NOMO-1 treated with dmso at 0.1 percent for 144 hours (cell line): ENCODE data around the gene UBR2.
"Not testable (repeated sequence)": the region's sequence is repeated elsewhere in the genome, so short reads cannot be mapped to it uniquely, and the experiment has no call there.

Source experiments
- DNase-seq: peaks from one replicate; lab custom pipeline; 2025; ENCODE audit not compliant: unreplicated experiment; lab: John Stamatoyannopoulos, UW

The UBR2 gene

GRCh38 chr6:42726485-42727086 is 162.8 kb downstream of the UBR2 start:
- peak; percentile 93 for DNase-seq

- DNase-seq: no peak
Measured at GRCh38 chr6:42727087-42727611, 163.3 kb downstream of the UBR2 start.

DNA sequence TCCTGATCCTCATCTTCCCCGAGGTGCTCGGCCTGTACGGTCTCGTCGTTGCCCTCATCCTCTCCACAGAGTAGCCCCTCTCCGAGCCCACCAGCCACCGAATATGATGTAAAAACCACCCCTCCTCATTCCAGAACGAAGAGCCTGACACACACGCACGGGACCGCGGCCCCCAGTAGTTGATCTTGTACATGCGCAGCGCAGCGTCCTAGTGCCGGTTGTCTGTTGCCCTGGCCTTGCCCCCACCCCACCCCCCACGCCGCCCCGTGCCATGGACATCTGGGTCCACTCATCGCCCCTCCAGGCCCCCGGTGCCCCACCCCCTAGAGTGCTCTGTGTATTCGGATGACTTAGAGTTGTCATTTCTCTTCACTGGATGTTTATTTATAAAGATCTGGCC is 163.8 kb downstream of the UBR2 start:
- DNase-seq: no peak

- no peak for DNase-seq
Measured at GRCh38 chr6:42729731-42730130, 165.9 kb downstream of the UBR2 start.

GRCh38 chr6:42733867-42734481 is 170.1 kb downstream of the UBR2 start:
- not testable (repeated sequence) for DNase-seq

DNA sequence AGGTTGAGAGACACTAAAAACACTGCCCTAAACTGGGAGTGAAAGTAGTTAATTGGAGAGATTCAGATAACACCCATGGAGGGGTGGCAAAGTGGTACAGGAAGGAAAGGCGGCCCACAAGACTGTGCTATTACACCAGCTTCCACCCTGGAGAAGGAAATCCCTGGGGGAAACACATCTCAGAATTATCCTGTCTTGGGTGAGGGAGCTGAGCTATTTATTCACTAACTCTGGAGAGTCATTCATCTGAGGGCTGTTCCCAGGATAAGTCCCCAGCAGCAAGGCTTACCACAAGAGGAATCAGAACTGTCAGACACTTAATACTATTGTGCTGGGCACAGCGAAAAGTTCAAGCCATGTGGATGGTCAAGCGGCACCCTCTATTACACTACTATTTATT is 172.1 kb downstream of the UBR2 start:
- DNase-seq: no peak

DNA sequence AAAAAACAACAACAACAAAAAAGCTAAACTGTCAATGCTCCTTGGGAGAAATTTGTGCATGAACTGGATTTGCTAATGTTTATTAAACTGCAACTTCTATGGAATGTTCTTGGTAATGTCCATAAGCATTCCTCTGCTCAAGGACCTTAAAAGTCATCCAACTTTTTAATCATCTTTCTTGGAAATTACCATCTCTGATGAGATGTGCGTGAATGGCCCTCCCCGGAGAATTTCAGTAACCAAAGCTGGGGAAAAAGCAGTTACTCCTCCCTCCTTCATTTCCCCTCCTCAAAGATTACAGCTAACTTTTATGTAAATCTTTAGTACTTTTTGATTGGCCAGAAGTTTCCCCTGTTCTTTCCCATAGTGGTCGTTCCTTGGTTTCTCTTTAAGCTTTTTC is 176.9 kb downstream of the UBR2 start:
- no peak for DNase-seq

DNA sequence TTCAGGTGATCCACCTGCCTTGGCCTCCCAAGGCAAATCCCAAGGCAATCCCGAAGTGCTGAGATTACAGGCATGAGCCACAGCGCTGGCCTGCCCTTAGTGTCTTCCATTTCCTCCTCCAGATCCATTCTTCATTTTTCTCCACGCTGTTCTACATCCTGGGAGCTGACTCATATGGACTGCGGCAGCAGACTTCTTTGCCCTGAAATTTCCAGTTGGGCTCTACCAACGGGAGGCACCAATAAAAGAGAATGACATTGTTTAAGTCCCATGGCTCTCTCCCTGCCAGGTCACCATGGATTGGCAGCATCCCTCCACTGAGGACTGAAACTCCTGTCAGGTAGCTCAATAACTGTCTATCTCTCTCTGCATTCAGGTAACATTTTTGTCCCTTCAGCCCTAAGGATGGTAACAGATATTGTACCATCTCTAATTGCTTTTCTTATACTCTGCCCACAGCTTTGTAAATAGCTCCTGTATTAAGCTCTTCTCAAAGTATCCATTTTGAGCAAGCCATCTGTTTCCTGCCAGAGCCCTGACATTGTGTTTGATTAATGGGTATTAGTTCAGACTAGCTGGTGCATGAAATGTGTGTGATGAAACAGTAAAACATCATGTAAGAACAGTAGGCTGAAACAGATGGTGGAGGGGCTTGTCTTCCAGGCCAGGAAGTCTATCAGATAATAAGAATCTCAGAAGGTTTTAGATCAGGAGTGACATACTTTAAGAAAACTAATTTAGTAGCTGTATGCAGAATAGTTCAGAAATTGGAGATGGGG is 178.5 kb downstream of the UBR2 start:
- peak; percentile 37 for DNase-seq
